OCI-LY7 (cell line): ENCODE data around the gene CNOT11.
"Not testable (repeated sequence)": the region's sequence is repeated elsewhere in the genome, so short reads cannot be mapped to it uniquely, and the experiment has no call there.

Experiments used
- CTCF ChIP-seq: fragments of 200-600 bp; sonication (generic); conservative IDR thresholded peaks from 2 replicates; pipeline ENCODE4 v1.5.1; 2014; ENCODE audit warnings: mild to moderate bottlenecking, antibody characterized with exemption, low read length, moderate library complexity, mixed read lengths
- EZH2phosphoT487 ChIP-seq: fragments of 200-600 bp; sonication (generic); IDR thresholded peaks from 2 replicates; pipeline ENCODE4 v1.6.1; 2018; ENCODE audit warnings: low read depth, borderline replicate concordance, mild to moderate bottlenecking, mixed run types, antibody characterized with exemption, low read length, moderate library complexity, mixed read lengths

- TF ChIP-seq CTCF, EZH2phosphoT487: not testable (repeated sequence)
Observed at GRCh38 chr2:101244373-101244772, 8.3 kb upstream of the CNOT11 start.
